Effector memory CD4-positive, alpha-beta T cell (primary cell): Measurements from ENCODE around the gene LETMD1.

Source experiments
- DNase-seq, 3 donors: peaks; one replicate each; pipeline ENCODE4 v3.0.0-alpha.2; 2020
- H3K27ac ChIP-seq: 2 replicates; pipeline ENCODE4 v1.7.0; 2013; ENCODE audit warnings: mild to moderate bottlenecking, low read length, moderate library complexity; ENCODE audit not compliant: insufficient read depth, poor library complexity, severe bottlenecking
- H3K27me3 ChIP-seq: replicated peaks from 2 replicates; pipeline ENCODE4 v1.7.0; 2013; ENCODE audit warnings: mild to moderate bottlenecking, low read length; ENCODE audit not compliant: insufficient read depth, control insufficient read depth, poor library complexity, severe bottlenecking
- H3K36me3 ChIP-seq: 2 replicates; pipeline ENCODE4 v1.7.0; 2013; ENCODE audit warnings: mild to moderate bottlenecking, low read length, moderate library complexity; ENCODE audit not compliant: control insufficient read depth, insufficient read depth
- H3K4me1 ChIP-seq: 2 replicates; pipeline ENCODE4 v1.7.0; 2013; ENCODE audit warnings: low read length, mild to moderate bottlenecking; ENCODE audit not compliant: control insufficient read depth, insufficient read depth, poor library complexity, severe bottlenecking
- H3K4me3 ChIP-seq: 2 replicates; pipeline ENCODE4 v1.7.0; 2013; ENCODE audit warnings: low read length, low read depth, mild to moderate bottlenecking; ENCODE audit not compliant: insufficient read depth, poor library complexity, severe bottlenecking
- H3K9me3 ChIP-seq: 2 replicates; pipeline ENCODE4 v1.7.0; 2013; ENCODE audit warnings: mild to moderate bottlenecking, low read length, moderate library complexity; ENCODE audit not compliant: control insufficient read depth

The LETMD1 gene

DNA sequence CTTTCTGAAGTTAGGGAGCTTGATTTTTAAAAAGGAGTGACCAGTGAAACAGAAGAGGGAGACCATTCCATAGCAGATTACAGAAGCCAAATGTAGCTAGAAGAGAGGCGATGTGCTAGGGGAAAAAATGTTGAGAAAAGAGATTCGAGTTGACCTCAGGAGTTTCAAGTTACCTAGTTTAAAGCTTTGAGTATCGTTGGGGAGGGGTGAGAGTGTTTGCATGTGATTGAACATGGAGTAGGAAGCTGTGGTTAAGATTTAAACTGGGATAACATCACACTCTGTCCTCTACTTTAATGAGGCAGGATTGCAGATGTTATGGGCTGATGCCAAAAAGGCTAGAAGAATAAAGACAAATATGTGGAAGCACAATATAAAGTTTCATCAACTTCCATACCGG, 3.7 kb downstream of the LETMD1 start:
- H3K27ac ChIP-seq: no peak overlapping the region
- DNase-seq: no peak
- H3K9me3 ChIP-seq: no peaks in the 10 kb centered on the region
- H3K27me3 ChIP-seq: no peaks in the 10 kb centered on the region
- H3K4me1 ChIP-seq: peaks cover 12% of the 10 kb centered on the region
- H3K4me3 ChIP-seq: no peak overlapping the region
- H3K36me3 ChIP-seq: peaks cover 32% of the 10 kb centered on the region

DNA sequence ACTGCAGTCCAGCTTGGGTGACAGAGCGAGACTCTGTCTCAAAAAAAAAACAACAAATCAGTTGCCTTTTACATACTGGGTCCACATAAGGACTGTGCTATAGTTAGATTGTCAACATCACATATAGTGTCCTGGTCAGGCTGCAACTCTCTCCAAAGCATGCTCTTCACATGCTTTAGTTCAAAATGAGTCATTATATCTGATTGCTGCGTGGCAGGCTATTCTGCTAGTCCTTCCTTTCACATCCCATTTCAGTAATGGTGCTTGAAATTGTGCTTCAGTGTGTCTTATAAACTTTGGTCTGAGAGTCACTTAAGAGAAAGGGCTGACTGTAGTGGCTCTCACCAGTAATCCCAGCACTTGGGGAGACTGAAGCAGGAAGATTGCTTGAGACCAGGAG, 6.9 kb downstream of the LETMD1 start:
- no peak overlapping the region for H3K4me3 ChIP-seq
- no peaks in the 10 kb centered on the region for H3K27me3 ChIP-seq
- H3K36me3 ChIP-seq: peaks cover 58% of the 10 kb centered on the region

DNA sequence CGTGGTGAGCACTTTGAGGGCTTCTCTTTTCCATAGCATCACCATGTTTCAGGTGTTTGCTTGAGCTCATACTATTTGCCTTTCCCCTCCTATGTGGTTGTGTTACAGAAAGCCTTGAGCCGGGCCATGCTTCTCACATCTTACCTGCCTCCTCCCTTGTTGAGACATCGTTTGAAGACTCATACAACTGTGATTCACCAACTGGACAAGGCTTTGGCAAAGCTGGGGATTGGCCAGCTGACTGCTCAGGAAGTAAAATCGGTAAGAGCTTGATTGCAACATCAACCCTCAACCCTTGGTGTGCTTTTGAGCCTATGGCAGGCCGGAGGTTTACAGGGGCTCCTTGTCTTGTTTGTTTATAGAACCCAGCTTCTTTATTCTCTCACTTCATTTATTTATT, 8.1 kb downstream of the LETMD1 start:
- Histone ChIP-seq H3K36me3 (peaks cover 61% of the 10 kb centered on the region), H3K27ac (no peak overlapping the region), H3K9me3 (no peaks in the 10 kb centered on the region), H3K4me3 (no peak overlapping the region), H3K4me1 (no peaks in the 10 kb centered on the region), H3K27me3 (no peaks in the 10 kb centered on the region)
- no peak for DNase-seq

More for the DNA sequence above, 6.9 kb downstream of the LETMD1 start:
- Histone ChIP-seq H3K27ac (no peak overlapping the region), H3K9me3 (no peaks in the 10 kb centered on the region), H3K4me1 (no peaks in the 10 kb centered on the region)
- DNase-seq: no peak

DNA sequence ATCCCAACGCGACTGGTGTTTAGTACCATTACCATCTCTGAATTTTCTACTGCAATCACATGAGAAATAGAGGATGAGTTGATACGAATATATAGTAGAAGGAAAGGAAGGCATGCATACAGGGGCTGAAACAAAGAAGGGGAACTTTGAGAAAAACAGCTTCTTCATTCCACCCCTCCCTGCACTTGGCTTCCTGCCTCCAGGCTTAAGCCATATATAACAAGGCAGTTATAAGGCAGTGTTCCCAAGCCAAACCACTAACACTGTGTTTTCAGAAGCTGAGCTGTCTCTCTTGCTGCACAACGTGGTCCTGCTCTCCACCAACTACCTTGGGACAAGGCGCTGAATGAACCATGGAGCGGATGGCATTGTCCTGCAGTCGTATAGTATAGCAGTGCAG, 11.0 kb downstream of the LETMD1 start:
- no peak for DNase-seq
- no peaks in the 10 kb centered on the region for H3K4me1 ChIP-seq
- H3K27ac ChIP-seq: no peak overlapping the region
- H3K36me3 ChIP-seq: peaks cover 59% of the 10 kb centered on the region
- H3K27me3 ChIP-seq: no peaks in the 10 kb centered on the region
- no peaks in the 10 kb centered on the region for H3K9me3 ChIP-seq
- no peak overlapping the region for H3K4me3 ChIP-seq

DNA sequence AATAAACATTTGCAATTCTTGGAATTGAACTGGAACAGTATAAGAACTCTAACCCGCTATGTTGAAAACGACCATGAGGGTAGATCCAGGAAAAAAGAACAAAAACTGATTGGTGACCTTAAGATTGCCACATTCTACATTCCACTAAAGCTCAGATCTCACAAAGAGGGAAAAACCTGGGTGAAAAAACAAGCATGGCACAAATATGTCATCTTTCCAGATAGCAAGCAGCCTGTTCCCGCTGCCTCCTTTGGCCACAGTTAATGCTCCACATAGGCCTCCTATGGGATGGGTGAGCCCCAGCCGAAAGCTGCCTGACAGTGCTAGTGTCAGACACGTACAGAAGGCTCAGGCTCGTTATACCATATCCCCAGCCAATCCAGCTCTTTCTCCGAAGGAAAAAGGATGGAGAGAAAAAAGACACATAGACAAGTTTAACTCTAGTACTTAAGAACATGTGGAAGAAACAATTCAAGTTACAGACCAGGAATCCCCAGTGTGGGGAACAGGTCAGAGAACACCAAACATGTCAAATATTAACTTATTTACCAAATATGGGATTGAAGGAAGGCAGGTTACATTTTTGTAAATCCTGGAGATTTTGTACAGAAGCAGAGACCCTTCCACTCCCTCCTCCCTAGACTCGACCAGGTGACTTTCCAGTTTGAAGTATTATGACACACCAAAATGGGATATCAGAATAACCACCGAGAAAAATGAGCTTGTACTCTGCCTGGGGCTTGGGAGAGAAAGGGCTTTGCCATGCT, 14.7 kb downstream of the LETMD1 start:
- H3K4me1 ChIP-seq: no peaks in the 10 kb centered on the region
- no peak for DNase-seq
- no peaks in the 10 kb centered on the region for H3K27me3 ChIP-seq
- H3K27ac ChIP-seq: no peak overlapping the region
- no peak overlapping the region for H3K4me3 ChIP-seq
- H3K36me3 ChIP-seq: peaks cover 62% of the 10 kb centered on the region
- H3K9me3 ChIP-seq: no peaks in the 10 kb centered on the region

DNA sequence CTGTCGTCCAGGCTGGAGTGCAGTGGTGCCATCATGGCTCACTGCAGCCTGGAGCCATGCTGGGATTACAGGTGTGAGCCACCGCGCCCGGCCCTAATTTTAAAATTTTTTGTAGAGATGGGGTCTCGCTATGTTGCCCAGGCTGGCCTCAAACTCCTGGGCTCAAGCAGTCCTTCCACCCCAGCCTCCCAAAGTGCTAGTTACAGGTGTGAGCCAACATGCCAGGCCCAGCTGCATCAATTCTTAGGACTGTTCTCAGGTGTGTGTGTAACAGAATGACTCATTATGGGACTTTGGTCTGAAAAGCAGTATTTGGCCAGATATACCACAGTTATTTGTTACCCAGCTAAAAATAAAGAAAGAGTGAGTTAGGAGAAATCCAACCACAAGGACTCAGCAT, 17.4 kb downstream of the LETMD1 start:
- no peak overlapping the region for H3K4me3 ChIP-seq
- H3K4me1 ChIP-seq: no peaks in the 10 kb centered on the region
- peaks cover 48% of the 10 kb centered on the region for H3K36me3 ChIP-seq
- H3K27ac ChIP-seq: no peak overlapping the region
- H3K9me3 ChIP-seq: no peaks in the 10 kb centered on the region
- H3K27me3 ChIP-seq: no peaks in the 10 kb centered on the region
- no peak for DNase-seq

DNA sequence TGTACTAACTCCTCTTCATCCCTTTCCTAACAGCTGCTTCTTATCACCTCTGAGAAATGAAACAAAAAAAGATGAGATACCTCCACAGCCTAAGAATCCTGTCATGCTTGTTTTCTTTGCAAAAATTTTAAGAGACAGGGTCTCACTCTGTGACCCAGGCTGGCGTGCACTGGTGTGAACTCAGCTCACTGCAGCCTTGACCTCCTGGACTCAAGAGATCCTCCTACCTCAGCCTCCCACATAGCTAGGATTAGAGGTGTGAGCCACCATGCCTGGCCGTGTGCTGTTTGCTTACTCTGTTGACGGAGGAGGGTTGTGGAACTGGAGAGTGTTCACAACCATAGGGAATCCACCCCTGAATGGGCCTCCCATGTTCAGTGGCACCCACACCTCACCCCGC, 19.1 kb downstream of the LETMD1 start:
- Histone ChIP-seq H3K36me3 (peaks cover 64% of the 10 kb centered on the region), H3K4me1 (no peaks in the 10 kb centered on the region), H3K27me3 (no peaks in the 10 kb centered on the region), H3K4me3 (no peak overlapping the region), H3K27ac (no peak overlapping the region), H3K9me3 (no peaks in the 10 kb centered on the region)
- no peak for DNase-seq

DNA sequence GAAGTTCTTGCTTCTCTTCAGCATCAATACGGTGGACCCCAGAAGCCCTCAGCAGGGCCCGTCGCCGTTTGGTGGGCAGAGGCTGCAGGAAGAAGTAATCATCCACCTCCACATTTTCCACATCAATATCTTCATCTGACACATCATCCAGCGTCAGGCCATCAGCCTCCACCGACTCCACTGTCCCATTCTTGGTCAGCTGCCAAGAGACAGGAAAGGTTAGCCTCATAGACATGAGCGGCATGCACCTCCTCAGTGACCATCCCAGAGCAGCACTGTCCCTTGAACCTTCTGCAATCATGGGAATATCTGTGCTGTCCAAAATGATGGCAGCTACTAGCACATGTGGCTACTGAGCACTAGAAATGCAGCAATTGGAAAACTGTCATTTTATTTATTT, 19.6 kb downstream of the LETMD1 start:
- Histone ChIP-seq H3K27ac (no peak overlapping the region), H3K27me3 (no peaks in the 10 kb centered on the region), H3K4me3 (no peak overlapping the region), H3K4me1 (no peaks in the 10 kb centered on the region), H3K9me3 (no peaks in the 10 kb centered on the region), H3K36me3 (peaks cover 63% of the 10 kb centered on the region)
- no peak for DNase-seq

DNA sequence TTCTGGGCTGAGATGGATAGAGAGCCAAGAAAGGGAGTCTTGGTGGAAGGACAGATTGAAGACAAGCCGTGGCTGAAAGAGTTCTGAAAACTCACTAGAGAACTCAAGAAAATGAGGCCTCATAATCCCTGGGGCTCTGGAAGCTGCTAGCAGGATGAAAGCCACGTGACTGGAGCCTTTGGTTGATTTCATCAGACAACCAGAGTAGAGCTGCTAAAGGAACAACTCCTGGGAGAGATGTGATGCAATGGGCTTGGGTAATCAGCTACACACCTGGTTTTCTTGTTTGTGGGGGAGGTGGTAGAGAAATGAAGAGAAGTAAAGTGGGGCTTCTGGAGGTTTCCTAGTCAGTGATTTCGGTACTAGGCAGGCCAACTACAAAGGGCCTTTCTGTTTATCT, 21.9 kb downstream of the LETMD1 start:
- Histone ChIP-seq H3K36me3 (peaks cover 55% of the 10 kb centered on the region), H3K27ac (no peak overlapping the region), H3K27me3 (no peaks in the 10 kb centered on the region), H3K4me3 (no peak overlapping the region), H3K9me3 (no peaks in the 10 kb centered on the region), H3K4me1 (no peaks in the 10 kb centered on the region)
- DNase-seq: no peak

DNA sequence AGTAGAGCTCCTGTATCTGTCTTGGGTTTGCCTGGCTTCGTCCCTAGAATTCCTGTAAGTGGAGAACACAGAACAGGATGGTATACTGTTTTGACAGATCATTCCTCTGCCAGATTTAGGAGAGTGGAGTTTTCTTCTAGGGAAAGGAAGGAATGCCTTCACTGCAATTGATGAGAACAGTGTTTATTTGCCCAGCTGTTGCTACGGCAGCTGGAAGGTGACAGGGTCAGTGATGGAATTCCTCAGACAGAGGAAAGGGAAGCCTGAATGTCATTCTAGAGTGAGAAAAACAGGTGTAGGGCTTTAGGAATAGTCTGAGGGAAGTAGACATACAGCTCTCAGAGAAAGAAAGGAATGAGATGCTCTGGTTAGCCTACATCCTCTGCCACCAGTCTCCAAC, 23.5 kb downstream of the LETMD1 start:
- no peaks in the 10 kb centered on the region for H3K4me1 ChIP-seq
- H3K27me3 ChIP-seq: no peaks in the 10 kb centered on the region
- H3K36me3 ChIP-seq: peaks cover 47% of the 10 kb centered on the region
- no peak overlapping the region for H3K27ac ChIP-seq
- no peak for DNase-seq
- no peaks in the 10 kb centered on the region for H3K9me3 ChIP-seq
- no peak overlapping the region for H3K4me3 ChIP-seq
